ENCODE data around the gene RBM14.
"Not testable (repeated sequence)": the region's sequence is repeated elsewhere in the genome, so short reads cannot be mapped to it uniquely, and the experiment has no call there.

RBM14 gene

DNA sequence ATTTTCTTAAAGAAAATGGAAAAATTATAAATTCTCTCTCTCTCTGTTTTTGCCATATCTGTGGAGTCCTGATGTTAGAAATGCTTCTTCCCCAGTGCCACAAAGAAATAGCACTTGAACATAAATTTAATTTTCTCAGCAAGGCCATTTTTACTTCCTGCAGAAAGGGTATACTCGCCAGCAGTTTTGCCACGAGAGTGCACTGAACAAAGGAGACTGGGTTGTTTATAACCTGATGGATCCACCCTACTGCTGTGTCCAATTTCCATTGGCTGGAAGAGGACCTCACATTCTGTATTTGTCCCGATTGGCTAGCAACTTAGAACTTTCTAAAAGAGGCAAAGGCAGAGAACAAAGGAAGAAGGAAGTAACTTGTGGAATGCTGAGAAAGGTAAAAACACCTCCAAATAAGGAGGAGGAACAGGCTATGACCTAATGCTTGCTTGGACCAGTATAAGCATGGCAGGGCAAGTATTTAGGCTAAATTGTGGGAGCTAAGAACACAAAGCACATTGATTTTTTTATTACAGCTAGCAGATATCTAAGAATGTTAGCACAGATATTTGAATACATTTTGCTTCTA lies 33.8 kb upstream of the RBM14 start:
- not testable (repeated sequence) for H3K27ac ChIP-seq (ENCODE audit: low read depth, low read length, severe bottlenecking)
- 89 to 93% methylated on average over 2 to 3 of the region's 3 CpGs for WGBS, 2 experiments (ENCODE audit: insufficient coverage in 2 of 2)

DNA sequence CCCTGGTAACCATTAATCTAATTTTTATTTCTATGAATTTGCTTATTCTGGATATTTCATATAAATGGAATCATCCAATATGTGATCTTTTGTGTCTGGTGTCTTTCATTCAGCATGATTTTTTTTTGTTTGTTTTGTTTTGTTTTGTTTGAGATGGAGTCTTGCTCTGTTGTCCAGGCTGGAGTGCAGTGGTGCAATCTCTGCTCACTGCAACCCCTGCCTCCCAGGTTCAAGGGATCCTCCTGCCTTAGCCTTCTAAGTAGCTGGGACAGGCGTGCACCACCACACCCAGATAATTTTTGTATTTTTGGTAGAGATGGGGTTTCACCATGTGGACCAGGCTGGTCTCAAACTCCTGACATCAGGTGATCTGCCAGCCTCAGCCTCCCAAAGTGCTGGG lies 31.0 kb upstream of the RBM14 start:
- not testable (repeated sequence) for H3K27ac ChIP-seq (ENCODE audit: low read depth, low read length, severe bottlenecking); H3K4me3 ChIP-seq (ENCODE audit: extremely low read depth, insufficient read depth, low read length, poor library complexity, severe bottlenecking); H3K4me1 ChIP-seq (ENCODE audit: control insufficient read depth, insufficient read depth, low read length, poor library complexity, severe bottlenecking); H3K36me3 ChIP-seq (ENCODE audit: control insufficient read depth, insufficient read depth, low read length); H3K9me3 ChIP-seq (ENCODE audit: control insufficient read depth, low read length)
- WGBS, 2 experiments (ENCODE audit: insufficient coverage in 2 of 2): no CpG with 5 or more reads among the region's 1 CpG

More for the DNA sequence above, 33.8 kb upstream of the RBM14 start:
- not testable (repeated sequence) for H3K4me3 ChIP-seq (ENCODE audit: extremely low read depth, insufficient read depth, low read length, poor library complexity, severe bottlenecking); H3K36me3 ChIP-seq (ENCODE audit: control insufficient read depth, insufficient read depth, low read length); H3K9me3 ChIP-seq (ENCODE audit: control insufficient read depth, low read length); H3K4me1 ChIP-seq (ENCODE audit: control insufficient read depth, insufficient read depth, low read length, poor library complexity, severe bottlenecking)

DNA sequence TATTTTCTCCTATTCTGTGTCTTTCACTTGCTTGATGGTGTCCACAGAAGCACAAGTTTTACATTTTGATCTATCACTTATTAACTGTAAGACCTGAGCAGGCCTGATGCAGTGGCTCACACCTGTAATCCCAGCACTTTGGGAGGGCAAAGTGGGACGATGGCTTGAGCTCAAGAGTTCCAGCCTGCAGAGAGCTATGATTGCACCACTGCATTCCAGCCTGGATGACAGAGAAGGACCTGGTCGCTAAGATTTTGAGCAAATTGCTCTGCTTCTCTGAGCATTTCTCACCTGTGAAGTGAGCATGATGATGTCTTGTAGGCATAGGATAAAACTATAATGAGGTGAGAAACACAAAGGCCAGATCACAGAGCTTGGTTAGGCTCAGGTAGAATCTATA lies 30.3 kb upstream of the RBM14 start:
- WGBS, 2 experiments (ENCODE audit: insufficient coverage in 2 of 2): 70 to 71% methylated on average over 2 of the region's 2 CpGs
- H3K9me3 ChIP-seq (ENCODE audit: control insufficient read depth, low read length): peaks cover 13% of the 10 kb centered on the region
- H3K4me3 ChIP-seq (ENCODE audit: extremely low read depth, insufficient read depth, low read length, poor library complexity, severe bottlenecking): no peak overlapping the region
- H3K36me3 ChIP-seq (ENCODE audit: control insufficient read depth, insufficient read depth, low read length): no peaks in the 10 kb centered on the region
- no peaks in the 10 kb centered on the region for H3K4me1 ChIP-seq (ENCODE audit: control insufficient read depth, insufficient read depth, low read length, poor library complexity, severe bottlenecking)
- H3K27ac ChIP-seq (ENCODE audit: low read depth, low read length, severe bottlenecking): no peak overlapping the region

DNA sequence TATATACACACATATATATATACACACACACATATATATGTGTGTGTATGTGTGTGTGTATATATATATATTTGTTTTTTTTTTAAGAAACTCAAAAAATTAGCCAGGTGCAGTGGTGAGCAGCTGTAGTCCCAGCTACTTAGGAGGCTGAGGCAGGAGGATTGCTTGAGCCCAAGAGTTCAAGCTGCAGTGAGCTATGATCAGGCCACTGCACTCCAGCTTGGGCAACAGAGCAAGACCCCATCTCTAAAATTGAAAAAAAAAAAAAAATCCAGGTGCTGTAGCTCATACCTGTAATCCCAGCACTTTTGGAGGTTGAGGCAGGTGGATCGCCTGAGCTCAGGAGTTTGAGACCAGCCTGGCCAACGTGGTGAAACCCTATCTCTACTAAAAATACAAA lies 27.1 kb upstream of the RBM14 start:
- 78 to 100% methylated on average over 1 to 2 of the region's 2 CpGs for WGBS, 2 experiments (ENCODE audit: insufficient coverage in 2 of 2)
- H3K4me3 ChIP-seq (ENCODE audit: extremely low read depth, insufficient read depth, low read length, poor library complexity, severe bottlenecking): not testable (repeated sequence)

DNA sequence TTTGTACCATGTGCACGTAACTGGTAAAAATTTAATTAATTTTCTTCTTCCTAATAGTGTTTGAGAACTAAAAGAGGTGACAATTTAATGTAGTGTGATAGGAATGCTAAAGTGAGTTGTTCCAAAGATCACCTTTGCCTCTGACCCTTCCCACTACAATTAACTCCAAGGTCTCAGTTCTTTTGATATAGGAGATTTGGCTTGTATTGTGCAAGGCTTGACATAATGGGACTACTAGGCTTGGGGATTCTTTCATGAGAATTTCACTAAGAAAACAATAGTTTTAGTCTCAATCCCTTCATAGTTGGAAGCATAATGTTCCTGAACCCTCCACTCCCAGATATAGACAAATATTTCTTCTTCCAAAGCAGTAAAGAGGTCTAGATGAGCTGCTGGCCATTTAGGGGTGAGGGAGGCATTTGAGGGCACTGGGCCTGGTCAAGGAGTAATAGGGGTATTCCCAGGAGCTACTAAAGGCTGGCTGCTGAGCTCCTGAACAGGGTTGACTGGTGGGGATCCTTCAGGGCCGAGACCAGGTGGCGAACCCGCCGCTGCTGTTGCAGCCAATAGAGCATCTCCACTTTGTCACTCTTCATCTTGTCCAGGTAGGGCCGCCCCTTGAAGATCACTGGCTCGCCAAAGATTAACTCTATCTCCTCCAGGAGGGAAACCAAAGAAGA lies 26.3 kb upstream of the RBM14 start:
- no peaks in the 10 kb centered on the region for H3K36me3 ChIP-seq (ENCODE audit: control insufficient read depth, insufficient read depth, low read length)
- H3K9me3 ChIP-seq (ENCODE audit: control insufficient read depth, low read length): peaks cover 20% of the 10 kb centered on the region
- no peaks in the 10 kb centered on the region for H3K4me1 ChIP-seq (ENCODE audit: control insufficient read depth, insufficient read depth, low read length, poor library complexity, severe bottlenecking)
- H3K27ac ChIP-seq (ENCODE audit: low read depth, low read length, severe bottlenecking): no peak overlapping the region
- 80 to 94% methylated on average over 2 to 5 of the region's 7 CpGs for WGBS, 2 experiments (ENCODE audit: insufficient coverage in 2 of 2)
- no peak overlapping the region for H3K4me3 ChIP-seq (ENCODE audit: extremely low read depth, insufficient read depth, low read length, poor library complexity, severe bottlenecking)

More for the DNA sequence above, 27.1 kb upstream of the RBM14 start:
- peaks cover 20% of the 10 kb centered on the region for H3K9me3 ChIP-seq (ENCODE audit: control insufficient read depth, low read length)
- not testable (repeated sequence) for H3K27ac ChIP-seq (ENCODE audit: low read depth, low read length, severe bottlenecking); H3K4me1 ChIP-seq (ENCODE audit: control insufficient read depth, insufficient read depth, low read length, poor library complexity, severe bottlenecking); H3K36me3 ChIP-seq (ENCODE audit: control insufficient read depth, insufficient read depth, low read length)

DNA sequence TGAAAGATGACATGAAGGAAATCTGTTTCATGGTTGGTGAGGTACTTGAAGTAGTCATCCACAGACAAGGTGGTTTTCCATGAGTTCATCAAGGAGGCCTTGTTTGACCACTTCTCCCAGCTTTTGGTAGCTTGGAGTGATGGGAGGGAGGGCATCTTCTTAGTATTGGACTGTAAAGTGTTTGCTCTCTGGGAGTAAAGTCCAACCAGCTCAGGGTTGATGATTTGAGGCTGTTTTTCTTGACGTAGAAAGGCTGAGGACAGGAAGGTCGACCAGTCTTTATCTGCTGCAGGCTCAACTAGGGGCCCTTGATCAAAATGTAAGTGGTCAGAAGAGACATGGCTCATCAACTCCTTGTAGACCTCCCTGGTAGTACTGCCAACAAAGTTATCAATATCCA lies 25.3 kb upstream of the RBM14 start:
- Histone ChIP-seq H3K4me3 (ENCODE audit: extremely low read depth, insufficient read depth, low read length, poor library complexity, severe bottlenecking) (no peak overlapping the region), H3K27ac (ENCODE audit: low read depth, low read length, severe bottlenecking) (no peak overlapping the region), H3K36me3 (ENCODE audit: control insufficient read depth, insufficient read depth, low read length) (no peaks in the 10 kb centered on the region), H3K4me1 (ENCODE audit: control insufficient read depth, insufficient read depth, low read length, poor library complexity, severe bottlenecking) (no peaks in the 10 kb centered on the region), H3K9me3 (ENCODE audit: control insufficient read depth, low read length) (peaks cover 20% of the 10 kb centered on the region)
- 73 to 100% methylated on average over 1 to 2 of the region's 2 CpGs for WGBS, 2 experiments (ENCODE audit: insufficient coverage in 2 of 2)

DNA sequence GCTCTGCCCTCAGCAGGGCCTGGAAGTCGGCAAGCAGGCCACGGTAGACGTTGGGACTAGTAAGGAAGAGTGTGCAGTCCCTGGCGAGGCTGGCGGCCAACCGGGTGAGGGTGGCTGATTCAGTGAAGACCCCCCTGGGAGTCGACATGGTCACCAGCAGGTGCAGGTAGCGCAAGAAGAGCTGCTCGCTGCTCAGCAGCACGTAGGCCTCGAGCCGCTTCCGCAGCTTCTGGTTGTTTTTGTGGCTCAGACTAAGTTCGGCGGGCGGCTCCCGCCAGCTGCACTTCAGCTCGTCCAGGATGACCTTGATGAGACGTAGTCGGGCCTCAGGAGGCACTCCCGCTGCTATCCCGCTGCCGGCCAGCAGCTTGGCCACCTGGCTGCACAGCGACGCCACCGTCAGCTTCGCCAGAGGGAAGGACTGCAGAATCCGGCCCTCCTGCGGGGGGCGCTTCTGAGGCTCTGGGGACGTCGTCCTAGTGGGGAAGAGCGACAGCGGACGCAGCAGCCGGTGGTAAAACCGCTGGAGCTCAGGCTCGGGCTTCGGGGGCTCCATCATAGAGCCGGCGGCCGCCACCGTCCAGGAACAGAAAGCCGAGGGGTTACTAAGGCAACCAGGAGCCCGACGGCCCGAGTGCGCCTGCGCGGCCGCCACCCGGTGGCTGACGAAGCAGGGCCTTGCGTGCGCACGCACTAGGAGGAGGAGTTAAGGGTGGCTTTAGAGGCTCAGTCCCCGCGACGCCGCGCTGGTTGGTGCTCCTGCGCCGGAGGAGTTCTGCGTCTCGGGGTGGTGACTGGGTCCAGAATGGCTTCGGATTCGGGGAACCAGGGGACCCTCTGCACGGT lies 23.8 kb upstream of the RBM14 start, which contains the start of the genes CCDC87 and CCS:
Gene CCDC87, minus strand, starts transcription at position 607 of the 846 bp plus-strand sequence. Its CDS starts 48 bp downstream, at position 559.
Gene CCS, plus strand, starts transcription at position 729 of the 846 bp plus-strand sequence. Its CDS starts 77 bp downstream, at position 806.
- Histone ChIP-seq H3K4me3 (ENCODE audit: extremely low read depth, insufficient read depth, low read length, poor library complexity, severe bottlenecking) (peak within 1 kb of the TSS; percentile 70), H3K27ac (ENCODE audit: low read depth, low read length, severe bottlenecking) (peak within 1 kb of the TSS; percentile 80), H3K36me3 (ENCODE audit: control insufficient read depth, insufficient read depth, low read length) (no peaks in the 10 kb centered on the region), H3K9me3 (ENCODE audit: control insufficient read depth, low read length) (peaks cover 20% of the 10 kb centered on the region), H3K4me1 (ENCODE audit: control insufficient read depth, insufficient read depth, low read length, poor library complexity, severe bottlenecking) (no peaks in the 10 kb centered on the region)
- WGBS, 2 experiments (ENCODE audit: insufficient coverage in 2 of 2): 17 to 23% methylated on average over 54 to 65 of the region's 68 CpGs

DNA sequence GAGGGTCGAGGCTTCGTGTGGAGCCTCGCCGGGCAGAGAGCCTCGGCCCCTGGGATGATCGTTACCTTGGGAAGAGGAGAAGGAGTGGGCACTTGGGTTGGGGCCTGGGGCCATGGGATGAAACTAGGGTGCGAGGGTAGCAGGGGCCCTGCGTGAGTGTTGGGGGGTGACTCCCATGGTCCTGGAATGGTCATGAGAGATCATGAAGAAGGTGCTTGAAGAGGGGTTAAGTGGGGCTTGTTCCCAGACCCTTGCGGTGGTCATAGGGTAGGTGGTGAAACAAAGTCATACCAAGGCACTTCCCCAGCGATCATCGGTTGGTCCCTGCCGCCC lies 23.2 kb upstream of the RBM14 start:
- WGBS, 2 experiments (ENCODE audit: insufficient coverage in 2 of 2): 35 to 50% methylated on average over 5 to 12 of the region's 12 CpGs
- Histone ChIP-seq H3K27ac (ENCODE audit: low read depth, low read length, severe bottlenecking) (peak overlapping the region; percentile 80), H3K4me3 (ENCODE audit: extremely low read depth, insufficient read depth, low read length, poor library complexity, severe bottlenecking) (peak overlapping the region; percentile 70), H3K36me3 (ENCODE audit: control insufficient read depth, insufficient read depth, low read length) (no peaks in the 10 kb centered on the region), H3K9me3 (ENCODE audit: control insufficient read depth, low read length) (peaks cover 20% of the 10 kb centered on the region), H3K4me1 (ENCODE audit: control insufficient read depth, insufficient read depth, low read length, poor library complexity, severe bottlenecking) (no peaks in the 10 kb centered on the region)

DNA sequence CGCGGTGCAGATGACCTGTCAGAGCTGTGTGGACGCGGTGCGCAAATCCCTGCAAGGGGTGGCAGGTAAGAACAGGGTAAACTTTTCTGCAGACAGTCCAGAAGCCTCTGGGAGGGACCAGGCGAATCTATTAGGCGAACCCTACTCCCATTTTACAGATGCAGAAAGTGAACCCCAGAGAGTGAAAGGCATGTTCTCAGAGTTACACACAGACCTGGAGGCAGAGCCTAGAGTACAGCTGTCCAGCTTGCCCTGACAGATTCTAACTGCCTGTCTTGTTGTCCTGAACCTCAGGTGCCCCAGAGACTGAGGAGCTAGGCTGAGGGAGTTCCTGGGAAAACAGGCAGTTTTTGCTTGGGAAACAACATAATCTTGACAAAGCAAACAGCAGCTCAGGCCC lies 22.8 kb upstream of the RBM14 start:
- Histone ChIP-seq H3K4me3 (ENCODE audit: extremely low read depth, insufficient read depth, low read length, poor library complexity, severe bottlenecking) (peak overlapping the region; percentile 70), H3K4me1 (ENCODE audit: control insufficient read depth, insufficient read depth, low read length, poor library complexity, severe bottlenecking) (no peaks in the 10 kb centered on the region), H3K27ac (ENCODE audit: low read depth, low read length, severe bottlenecking) (no peak overlapping the region), H3K36me3 (ENCODE audit: control insufficient read depth, insufficient read depth, low read length) (no peaks in the 10 kb centered on the region), H3K9me3 (ENCODE audit: control insufficient read depth, low read length) (peaks cover 20% of the 10 kb centered on the region)
- 79 to 95% methylated on average over 7 of the region's 7 CpGs for WGBS, 2 experiments (ENCODE audit: insufficient coverage in 2 of 2)

DNA sequence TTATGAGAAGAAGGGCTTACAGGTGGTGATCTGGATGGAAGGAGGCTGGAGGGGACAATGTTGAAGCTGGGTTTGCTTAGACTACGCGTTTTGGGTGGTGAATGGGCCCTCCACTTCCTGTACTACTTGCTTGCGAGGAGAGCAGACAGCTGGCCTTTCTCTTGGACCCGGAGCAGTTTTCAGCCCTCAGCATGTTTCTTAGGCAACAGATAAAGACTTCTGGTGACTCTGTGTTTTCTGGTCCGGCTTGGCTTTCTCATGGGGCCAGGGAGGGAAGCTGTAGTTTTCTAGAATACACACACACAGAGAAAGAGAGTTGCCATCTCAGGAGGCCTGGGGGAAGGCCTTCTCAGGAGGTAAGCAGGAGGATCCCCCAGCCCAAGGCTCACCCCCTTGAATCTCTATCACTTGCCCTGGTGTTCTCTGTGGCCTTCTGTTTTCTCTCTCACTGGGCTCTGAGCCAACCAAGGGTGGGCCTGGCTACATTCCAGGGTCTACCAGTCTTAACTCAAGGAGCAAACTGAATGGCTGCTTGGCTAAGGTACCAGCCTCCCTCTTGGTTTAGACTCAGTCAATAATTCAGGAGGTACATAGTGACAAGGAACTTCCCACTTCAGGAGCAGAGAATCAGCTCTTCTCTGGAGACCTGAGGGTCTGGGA lies 21.1 kb upstream of the RBM14 start:
- peaks cover 18% of the 10 kb centered on the region for H3K9me3 ChIP-seq (ENCODE audit: control insufficient read depth, low read length)
- no peaks in the 10 kb centered on the region for H3K4me1 ChIP-seq (ENCODE audit: control insufficient read depth, insufficient read depth, low read length, poor library complexity, severe bottlenecking)
- H3K4me3 ChIP-seq (ENCODE audit: extremely low read depth, insufficient read depth, low read length, poor library complexity, severe bottlenecking): no peak overlapping the region
- WGBS, 2 experiments (ENCODE audit: insufficient coverage in 2 of 2): 88 to 97% methylated on average over 4 of the region's 5 CpGs
- no peak overlapping the region for H3K27ac ChIP-seq (ENCODE audit: low read depth, low read length, severe bottlenecking)
- H3K36me3 ChIP-seq (ENCODE audit: control insufficient read depth, insufficient read depth, low read length): peaks cover 16% of the 10 kb centered on the region

Measured in mesodermal cell (in vitro differentiated cells).